GM12892 (cell line): ENCODE results near the gene HRG.

ENCODE experiments used
- POLR2A ChIP-seq: IDR thresholded peaks from 2 replicates; pipeline ENCODE4 v1.6.1; 2011; ENCODE audit warnings: low read depth, low read length, control low read depth
- POLR2AphosphoS5 ChIP-seq: IDR thresholded peaks from 2 replicates; pipeline ENCODE4 v1.6.1; 2011; ENCODE audit warnings: low read depth, low read length, control low read depth
- TAF1 ChIP-seq: IDR thresholded peaks from 2 replicates; pipeline ENCODE4 v1.6.1; 2011; ENCODE audit warnings: low read depth, mild to moderate bottlenecking, control low read depth, low read length, borderline replicate concordance

- TF ChIP-seq POLR2A (no peak), POLR2AphosphoS5 (no peak), TAF1 (no peak)
Observed at GRCh38 chr3:186669378-186670084, 3.7 kb downstream of the HRG start.
